ENCODE measurements around the gene PPP1R36.

The PPP1R36 gene

DNA sequence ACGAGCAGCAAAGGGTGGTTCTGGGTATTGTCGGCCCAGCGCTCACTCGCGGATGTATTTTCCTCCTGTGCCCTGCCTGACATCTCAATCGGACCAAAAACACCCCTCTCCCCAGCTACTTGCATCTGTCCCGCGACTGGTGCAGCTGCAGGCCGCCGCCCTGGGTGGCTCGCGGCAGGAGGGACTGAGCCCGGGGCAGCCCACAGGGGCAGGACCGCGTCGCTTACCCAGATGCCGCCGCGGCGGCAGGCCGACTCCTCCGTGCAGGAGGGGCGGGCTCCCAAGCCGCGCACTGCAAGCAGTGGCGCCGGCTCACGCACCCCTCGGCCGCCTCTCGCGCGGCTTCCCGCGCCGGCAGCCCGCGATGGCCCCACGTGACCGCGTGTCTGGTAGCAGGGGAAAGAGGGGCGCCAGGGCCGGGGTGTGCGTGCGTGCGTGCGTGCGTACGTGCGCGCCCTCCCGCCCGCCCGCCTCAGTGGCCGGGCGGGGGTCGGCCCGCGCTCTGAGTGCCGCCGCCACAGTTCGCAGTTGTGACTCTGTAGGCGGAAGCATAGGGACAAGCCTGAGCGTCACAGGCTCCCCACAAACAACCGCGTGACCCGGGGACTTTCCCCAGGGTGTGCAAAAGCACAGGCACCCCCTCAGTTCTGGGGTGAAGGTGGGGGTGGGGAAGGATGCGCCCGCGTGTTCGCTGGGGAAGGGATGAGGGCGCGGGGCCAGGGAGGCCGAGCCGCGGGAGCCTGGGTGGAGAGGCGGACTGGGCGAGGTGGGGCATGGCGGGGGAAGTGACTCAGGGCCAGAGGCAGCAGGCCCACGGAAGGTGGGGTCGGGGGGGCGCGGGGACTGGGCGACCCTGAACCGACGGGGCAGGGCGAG is 46.1 kb upstream of the PPP1R36 start, which contains the start of gene ZBTB25:
TSS of gene ZBTB25 (minus strand) at position 405 of the 876 bp plus-strand sequence. CDS start 13,305 bp downstream, outside the sequence.
- DNase-seq (ENCODE audit: extremely low spot score): peak; percentile 80
- TF ChIP-seq L3MBTL2 (conservative IDR thresholded peaks at IDR 0.05) (peak; percentile 55; the same call in 1 of the 2 replicates), CTBP1 (IDR thresholded peaks at IDR 0.05; ENCODE audit: borderline replicate concordance) (no peak), ARNT (IDR thresholded peaks at IDR 0.05) (0 out of 2 replicates have a peak, but pooled peaks have one; percentile 31)
- POLR2A ChIA-PET: interaction anchor here (0.8 to 3.7 kb wide), 18 partner anchors 8 to 165 kb away, joined by 3 to 17 read pairs (median 5); partner anchors contain the start of genes HSPA2 and MTHFD1
- CTCF ChIA-PET: interaction anchor here (0.9 to 1.3 kb wide), 3 partner anchors 12 to 135 kb away, joined by 3 to 5 read pairs (median 3); no protein-coding TSS in a partner anchor

DNA sequence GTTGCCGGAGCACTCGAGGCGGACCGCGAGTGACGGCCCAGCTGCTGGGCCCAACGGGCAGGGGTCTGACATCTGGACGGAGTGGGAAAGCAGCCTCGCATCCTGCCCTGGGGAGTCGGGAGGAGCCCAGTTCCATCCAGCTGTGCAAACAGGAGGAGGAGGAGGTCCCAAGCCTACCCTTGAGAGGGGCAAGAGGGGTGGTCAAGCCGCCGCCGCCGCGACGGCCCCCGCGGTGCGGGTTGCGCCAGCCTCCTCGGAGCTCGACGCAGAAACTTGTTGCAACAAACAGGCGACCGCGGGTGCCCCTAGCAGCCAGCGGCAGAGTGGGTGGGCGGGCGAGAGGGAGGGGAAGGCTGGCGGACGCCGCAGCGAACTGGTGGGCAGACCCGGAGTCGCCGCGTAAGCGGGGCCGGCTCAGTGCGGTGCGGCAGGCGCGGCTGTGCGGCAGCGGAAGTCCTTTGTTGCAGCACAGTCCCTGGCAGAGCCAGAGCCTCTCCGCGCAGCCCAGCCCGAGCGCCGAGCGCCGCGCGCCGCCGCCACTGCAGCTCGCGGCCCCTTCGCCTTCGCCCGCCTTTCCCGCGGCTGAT is 45.4 kb upstream of the PPP1R36 start, which contains the start of gene ZBTB1:
TSS of gene ZBTB1 (plus strand) at position 461 of the 587 bp plus-strand sequence. CDS start 16,735 bp downstream, outside the sequence.
- POLR2A ChIA-PET: interaction anchor here (0.7 to 2.2 kb wide), 18 partner anchors 9 to 167 kb away, joined by 3 to 8 read pairs (median 4); partner anchors contain the start of gene HSPA2
- CTCF ChIA-PET: interaction anchor here (0.6 to 0.9 kb wide), 2 partner anchors 11 to 506 kb away, joined by 3 read pairs; no protein-coding TSS in a partner anchor
- TF ChIP-seq L3MBTL2 (conservative IDR thresholded peaks at IDR 0.05): no peak; the same call in 1 of the 2 replicates
- TF ChIP-seq ELF4 (IDR thresholded peaks at IDR 0.05): no peak
- no peak for TF ChIP-seq FOXA1 (IDR thresholded peaks at IDR 0.05)
- no peak for TF ChIP-seq NFRKB (IDR thresholded peaks at IDR 0.05)
- TF ChIP-seq TARDBP (IDR thresholded peaks at IDR 0.05): no peak
- TF ChIP-seq SUZ12 (IDR thresholded peaks at IDR 0.05): no peak
- TF ChIP-seq CTBP1 (IDR thresholded peaks at IDR 0.05; ENCODE audit: borderline replicate concordance): no peak
- TF ChIP-seq, protein P1, sequence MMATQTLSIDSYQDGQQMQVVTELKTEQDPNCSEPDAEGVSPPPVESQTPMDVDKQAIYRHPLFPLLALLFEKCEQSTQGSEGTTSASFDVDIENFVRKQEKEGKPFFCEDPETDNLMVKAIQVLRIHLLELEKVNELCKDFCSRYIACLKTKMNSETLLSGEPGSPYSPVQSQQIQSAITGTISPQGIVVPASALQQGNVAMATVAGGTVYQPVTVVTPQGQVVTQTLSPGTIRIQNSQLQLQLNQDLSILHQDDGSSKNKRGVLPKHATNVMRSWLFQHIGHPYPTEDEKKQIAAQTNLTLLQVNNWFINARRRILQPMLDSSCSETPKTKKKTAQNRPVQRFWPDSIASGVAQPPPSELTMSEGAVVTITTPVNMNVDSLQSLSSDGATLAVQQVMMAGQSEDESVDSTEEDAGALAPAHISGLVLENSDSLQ (IDR thresholded peaks at IDR 0.05): no peak
- no peak for TF ChIP-seq BHLHE40 (IDR thresholded peaks at IDR 0.05; ENCODE audit: borderline replicate concordance)
- no peak for TF ChIP-seq ARNT (IDR thresholded peaks at IDR 0.05)
- no peak for TF ChIP-seq HDGF (IDR thresholded peaks at IDR 0.05; ENCODE audit: borderline replicate concordance)
- no peak for TF ChIP-seq SP1 (IDR thresholded peaks at IDR 0.05)
- no peak for TF ChIP-seq FOXK2 (IDR thresholded peaks at IDR 0.05)
- no peak for TF ChIP-seq ZNF384 (IDR thresholded peaks at IDR 0.05)
- DNase-seq (ENCODE audit: extremely low spot score): peak; percentile 60

DNA sequence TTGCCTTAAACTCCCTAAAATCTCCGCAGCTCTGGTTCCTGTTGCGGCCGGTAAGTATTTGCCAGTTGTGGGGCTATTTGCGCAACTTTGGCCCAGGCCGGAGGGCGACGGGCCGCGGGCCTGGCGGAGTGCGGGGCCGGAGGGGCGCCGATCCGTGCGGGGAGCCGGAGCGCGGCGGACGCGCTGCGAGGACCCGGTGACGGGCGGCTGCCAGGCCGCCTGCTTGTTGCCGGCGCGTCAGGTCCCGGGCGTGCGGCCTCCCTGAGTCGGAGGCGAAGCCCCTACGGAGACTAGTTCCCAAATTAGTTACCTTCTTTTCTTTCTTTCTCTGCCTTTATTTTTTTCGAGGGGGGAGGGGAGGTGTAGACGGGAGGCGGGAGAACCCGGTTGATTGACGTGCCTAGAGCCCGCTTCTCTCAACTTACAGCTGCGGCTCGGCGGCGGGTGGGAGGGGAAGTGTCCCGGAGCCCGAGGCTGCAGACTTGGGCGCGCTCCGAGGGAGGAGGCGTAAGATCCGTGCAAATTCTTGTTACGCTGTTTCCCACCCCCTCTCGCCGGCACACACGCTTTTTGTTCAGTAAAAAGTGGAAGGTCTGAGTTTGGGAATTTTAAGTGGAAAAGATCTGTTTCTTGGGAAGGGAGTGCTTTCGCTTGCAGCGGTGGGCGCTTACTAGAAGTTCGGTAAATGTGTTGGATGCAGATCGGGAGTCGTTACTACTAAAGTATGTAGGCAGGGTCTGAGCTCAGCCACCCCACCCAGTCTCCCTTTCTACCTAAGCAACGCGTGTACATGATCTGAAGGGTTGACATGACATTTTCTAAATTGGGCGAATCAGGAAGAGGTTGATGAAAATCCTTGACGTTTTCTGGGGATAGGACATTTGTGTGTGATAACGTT is 44.6 kb upstream of the PPP1R36 start:
- TF ChIP-seq CTBP1 (IDR thresholded peaks at IDR 0.05; ENCODE audit: borderline replicate concordance) (no peak; the same call in 1 of the 2 replicates), ELF4 (IDR thresholded peaks at IDR 0.05) (no peak), ARNT (IDR thresholded peaks at IDR 0.05) (0 out of 2 replicates have a peak, but pooled peaks have one; percentile 2), FOXM1 (IDR thresholded peaks at IDR 0.05; ENCODE audit: borderline replicate concordance) (0 out of 2 replicates have a peak, but pooled peaks have one; percentile 13), SP1 (IDR thresholded peaks at IDR 0.05) (no peak), ZNF384 (IDR thresholded peaks at IDR 0.05) (peak; percentile 63), SUZ12 (IDR thresholded peaks at IDR 0.05) (no peak), FOXA1 (IDR thresholded peaks at IDR 0.05) (no peak), HDGF (IDR thresholded peaks at IDR 0.05; ENCODE audit: borderline replicate concordance) (no peak), TARDBP (IDR thresholded peaks at IDR 0.05) (no peak), NFRKB (IDR thresholded peaks at IDR 0.05) (no peak), LEF1 (IDR thresholded peaks at IDR 0.05; ENCODE audit: borderline replicate concordance) (peak; percentile 84), FOXK2 (IDR thresholded peaks at IDR 0.05) (no peak), L3MBTL2 (conservative IDR thresholded peaks at IDR 0.05) (peak; percentile 62), BHLHE40 (IDR thresholded peaks at IDR 0.05; ENCODE audit: borderline replicate concordance) (no peak)
- TF ChIP-seq, protein P1 (IDR thresholded peaks at IDR 0.05): peak; percentile 99
- DNase-seq (ENCODE audit: extremely low spot score): peak; percentile 75
- ChIA-PET CTCF (interaction anchor here (0.6 to 0.9 kb wide), 3 partner anchors 11 to 539 kb away, joined by 3 to 4 read pairs (median 3); no protein-coding TSS in a partner anchor), POLR2A (interaction anchor here (0.6 to 2.2 kb wide), 25 partner anchors 10 to 260 kb away, joined by 3 to 8 read pairs (median 3); partner anchors contain the start of gene HSPA2)

DNA sequence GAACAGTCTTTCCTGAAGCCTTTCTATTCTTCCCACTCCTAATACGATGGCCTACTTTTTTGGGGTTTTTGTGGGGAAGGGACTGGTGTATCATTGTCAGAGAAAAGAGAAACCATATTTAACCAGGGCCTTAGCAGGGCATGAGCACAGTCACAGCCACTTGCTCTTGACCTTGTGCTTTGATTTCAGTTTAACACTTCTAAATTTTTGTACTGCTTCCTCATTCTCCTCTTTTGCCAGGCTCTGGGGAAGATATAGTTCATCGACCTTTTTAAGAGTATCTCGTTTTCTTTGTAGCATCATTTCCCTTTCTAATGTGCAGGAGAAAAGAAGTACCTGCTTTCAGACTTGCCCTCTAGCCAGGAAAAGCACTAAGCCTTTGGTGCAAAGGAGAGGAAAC is 43.0 kb upstream of the PPP1R36 start:
- TF ChIP-seq FOXM1 (IDR thresholded peaks at IDR 0.05; ENCODE audit: borderline replicate concordance) (no peak), LEF1 (IDR thresholded peaks at IDR 0.05; ENCODE audit: borderline replicate concordance) (no peak), ARNT (IDR thresholded peaks at IDR 0.05) (no peak), TARDBP (IDR thresholded peaks at IDR 0.05) (no peak), FOXK2 (IDR thresholded peaks at IDR 0.05) (no peak), ZNF384 (IDR thresholded peaks at IDR 0.05) (no peak), FOXA1 (IDR thresholded peaks at IDR 0.05) (no peak), CTBP1 (IDR thresholded peaks at IDR 0.05; ENCODE audit: borderline replicate concordance) (no peak), HDGF (IDR thresholded peaks at IDR 0.05; ENCODE audit: borderline replicate concordance) (no peak), NFRKB (IDR thresholded peaks at IDR 0.05) (no peak), L3MBTL2 (conservative IDR thresholded peaks at IDR 0.05) (no peak), SP1 (IDR thresholded peaks at IDR 0.05) (no peak), BHLHE40 (IDR thresholded peaks at IDR 0.05; ENCODE audit: borderline replicate concordance) (no peak), ELF4 (IDR thresholded peaks at IDR 0.05) (no peak), SUZ12 (IDR thresholded peaks at IDR 0.05) (no peak)
- TF ChIP-seq, protein P1 (IDR thresholded peaks at IDR 0.05): no peak
- CTCF ChIA-PET: no interaction called here
- POLR2A ChIA-PET: no interaction called here
- DNase-seq (ENCODE audit: extremely low spot score): no peak

Measured in HEK293T (cell line).